Measurements from ENCODE around the gene HELLS.
A peak's percentile ranks its signal among the peaks of the same experiment; 100 is the strongest.
"Not testable (repeated sequence)": the region's sequence is repeated elsewhere in the genome, so short reads cannot be mapped to it uniquely, and the experiment has no call there.

HELLS gene

DNA sequence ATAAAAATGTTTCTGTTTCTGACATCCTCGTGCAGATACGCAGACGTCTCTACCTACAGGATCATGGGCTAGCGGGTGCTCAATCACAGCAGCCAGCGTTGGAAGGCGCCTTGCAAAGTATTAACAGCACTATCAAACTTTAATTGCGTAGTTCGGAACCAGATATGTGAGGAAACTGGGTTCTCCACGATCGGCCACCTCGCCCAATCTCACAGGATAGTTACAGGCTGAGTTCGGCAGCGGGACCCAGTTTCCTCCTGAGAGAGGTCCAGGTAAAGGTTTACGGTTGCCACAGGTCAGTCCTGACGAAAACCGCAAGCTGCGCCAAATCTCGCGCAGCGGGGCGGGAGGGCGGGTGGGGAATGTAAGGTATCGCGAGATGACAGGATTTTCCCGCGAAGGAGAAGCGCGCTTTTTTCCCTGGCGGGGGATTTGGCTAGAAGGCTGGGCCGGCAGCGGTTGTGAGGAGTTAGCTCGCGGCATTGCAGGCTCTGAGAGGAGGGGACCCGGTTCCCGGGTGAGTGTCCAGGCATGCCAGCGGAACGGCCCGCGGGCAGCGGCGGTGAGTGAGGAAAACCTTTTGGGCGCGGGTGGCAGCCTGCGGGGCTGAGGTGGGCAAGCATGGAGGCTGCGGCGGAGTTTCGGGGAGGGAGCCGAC lies at the start of gene HELLS:
Gene HELLS, plus strand, starts transcription at position 398 of the 658 bp plus-strand sequence. Its CDS starts 134 bp downstream, at position 532.
- DNase-seq: peak; percentile 77

DNA sequence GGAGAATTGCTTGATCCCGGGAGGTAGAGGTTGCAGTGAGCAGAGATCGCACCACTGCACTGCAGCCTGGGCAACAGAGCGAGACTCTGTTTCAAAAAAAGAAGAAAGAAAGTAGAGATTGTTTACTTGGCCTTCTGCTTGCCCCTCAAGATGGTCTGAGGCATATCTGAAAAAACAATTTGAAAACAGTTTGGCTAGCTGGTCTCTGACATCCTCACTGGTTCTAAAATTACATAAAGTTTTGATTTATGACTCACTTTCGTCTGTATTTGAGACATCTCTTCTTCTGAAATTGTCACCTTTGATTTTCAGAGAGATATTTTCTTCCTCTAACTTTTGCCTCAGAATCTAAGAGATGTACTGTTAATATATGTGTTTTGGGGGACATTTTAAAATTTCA lies 49.6 kb upstream of the HELLS start:
- no peak for DNase-seq

DNA sequence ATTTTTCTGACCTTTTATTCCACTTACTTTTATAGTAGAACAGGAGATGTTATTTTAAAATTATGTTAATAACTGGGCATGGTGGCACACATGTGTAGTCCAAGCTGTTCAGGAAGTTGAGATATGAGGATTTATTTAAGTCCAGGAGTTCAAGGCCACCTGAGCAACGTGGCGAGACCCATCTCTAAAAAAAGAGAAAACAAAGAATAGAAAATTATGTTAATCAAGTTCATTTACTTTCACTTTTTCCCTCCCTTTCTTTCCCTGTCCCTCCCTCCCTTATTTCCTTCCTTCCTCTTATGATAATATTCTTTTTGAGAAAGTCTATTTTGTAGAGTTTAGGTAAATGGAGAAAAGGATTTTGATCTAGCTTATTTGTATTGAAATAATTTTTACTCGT lies 48.9 kb upstream of the HELLS start:
- DNase-seq: no peak

DNA sequence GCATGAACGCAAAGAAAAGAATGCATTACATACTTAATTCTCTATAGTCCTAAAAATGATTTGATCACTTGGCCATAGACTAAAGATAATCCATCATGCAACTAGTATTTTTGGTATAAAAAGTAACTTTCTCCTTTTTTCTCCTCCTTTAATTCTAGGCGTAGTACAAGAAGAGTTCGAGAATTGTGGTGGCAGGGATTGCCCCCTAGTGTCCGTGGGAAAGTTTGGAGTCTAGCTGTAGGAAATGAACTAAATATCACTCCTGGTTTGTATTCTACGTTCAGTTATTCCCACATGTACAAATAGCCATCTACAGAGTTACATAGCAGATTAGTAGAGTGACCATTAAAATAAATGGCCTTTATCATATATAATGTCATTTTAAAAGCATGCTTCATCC lies 45.5 kb upstream of the HELLS start:
- DNase-seq: no peak

DNA sequence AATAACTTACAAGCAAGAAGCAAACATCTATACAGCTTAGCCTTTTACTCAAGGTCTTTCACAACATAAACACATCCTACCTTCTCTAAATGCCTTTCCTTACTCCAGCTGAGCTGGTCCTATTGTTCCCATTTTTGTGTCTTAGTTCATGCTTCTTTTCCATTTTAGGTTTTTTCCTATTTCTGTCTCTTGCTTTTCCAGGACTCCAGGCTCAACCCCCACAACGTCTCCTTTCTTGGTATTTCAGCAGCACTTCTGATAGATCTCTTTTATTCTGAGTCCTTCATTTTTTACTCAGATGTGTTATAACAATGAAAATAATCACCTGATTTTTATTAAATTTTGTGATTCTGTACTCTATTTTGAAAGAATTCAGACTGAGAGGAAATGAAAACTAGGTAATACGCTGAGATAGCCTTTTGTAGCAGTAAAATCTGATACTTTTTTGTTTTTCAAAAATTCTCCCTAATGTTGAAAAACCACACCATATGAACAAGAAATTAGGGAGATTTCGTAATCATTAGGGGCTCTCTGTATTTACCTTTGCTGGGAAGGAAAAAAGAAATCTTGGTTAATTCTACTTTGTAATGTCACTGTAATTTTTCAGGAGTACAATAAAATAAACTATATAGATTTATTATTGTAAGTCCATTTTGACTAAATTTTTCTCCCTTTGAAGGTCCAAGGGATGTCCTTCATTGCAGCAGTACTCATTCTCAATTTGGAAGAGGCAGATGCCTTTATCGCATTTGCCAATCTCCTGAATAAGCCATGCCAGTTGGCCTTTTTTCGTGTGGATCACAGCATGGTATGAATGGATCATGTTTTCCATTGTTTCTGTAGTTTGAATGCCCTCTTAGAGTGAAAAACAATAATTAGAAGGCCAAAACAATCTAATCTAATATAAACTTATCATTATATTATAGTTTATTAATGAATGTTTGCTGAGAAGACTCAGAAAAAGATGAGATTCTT lies 24.0 kb upstream of the HELLS start:
- DNase-seq: no peak

DNA sequence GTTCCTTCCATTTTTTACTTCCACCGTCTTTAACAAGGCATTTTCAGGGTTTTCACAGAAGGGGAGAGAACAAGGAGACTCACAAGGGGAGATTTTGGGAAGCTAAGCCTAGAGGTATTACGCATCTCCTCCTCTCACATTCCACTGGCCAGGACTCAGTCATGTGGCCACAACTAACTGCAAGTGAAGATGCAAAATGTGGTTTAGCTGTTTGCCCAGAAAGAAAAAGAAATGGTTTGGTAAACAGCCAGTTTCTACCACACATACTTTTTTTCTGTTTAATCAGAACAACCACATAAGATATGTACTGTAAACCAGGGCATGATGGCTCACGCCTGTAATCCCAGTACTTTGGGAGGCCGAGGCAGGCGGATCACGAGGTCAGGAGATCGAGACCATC lies 21.4 kb upstream of the HELLS start:
- DNase-seq: no peak

DNA sequence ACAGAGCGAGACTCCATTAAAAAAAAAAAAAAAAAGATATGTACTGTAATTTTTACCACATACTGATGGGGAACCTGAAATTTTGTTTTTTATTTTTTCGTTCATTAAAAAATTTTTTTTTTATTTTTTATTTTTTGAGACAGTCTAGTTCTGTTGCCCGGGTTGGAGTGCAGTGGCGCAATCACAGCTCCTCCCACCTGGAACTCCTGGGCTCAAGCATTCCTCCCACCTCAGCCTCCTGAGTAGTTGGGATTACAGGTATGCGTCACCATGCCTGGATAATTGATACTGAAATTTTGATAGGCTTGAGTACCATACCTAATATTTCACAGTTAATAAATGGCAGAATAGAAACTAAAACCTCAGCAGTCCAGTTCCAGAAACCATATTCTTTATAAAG lies 20.9 kb upstream of the HELLS start:
- no peak for DNase-seq

DNA sequence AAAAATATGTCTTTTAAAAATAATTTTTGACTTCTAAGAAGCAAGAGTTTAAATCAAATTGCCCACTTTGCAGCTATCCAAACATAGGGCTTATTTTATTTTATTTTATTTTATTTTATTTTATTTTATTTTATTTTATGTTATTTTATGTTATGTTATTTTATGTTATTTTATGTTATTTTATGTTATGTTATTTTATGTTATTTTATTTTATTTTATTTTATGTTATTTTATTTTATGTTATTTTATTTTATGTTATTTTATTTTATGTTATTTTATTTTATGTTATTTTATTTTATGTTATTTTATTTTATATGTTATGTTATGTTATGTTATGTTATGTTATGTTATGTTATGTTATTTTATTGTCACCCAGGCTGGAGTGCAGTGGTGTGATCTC lies 14.0 kb upstream of the HELLS start:
- DNase-seq: not testable (repeated sequence)

DNA sequence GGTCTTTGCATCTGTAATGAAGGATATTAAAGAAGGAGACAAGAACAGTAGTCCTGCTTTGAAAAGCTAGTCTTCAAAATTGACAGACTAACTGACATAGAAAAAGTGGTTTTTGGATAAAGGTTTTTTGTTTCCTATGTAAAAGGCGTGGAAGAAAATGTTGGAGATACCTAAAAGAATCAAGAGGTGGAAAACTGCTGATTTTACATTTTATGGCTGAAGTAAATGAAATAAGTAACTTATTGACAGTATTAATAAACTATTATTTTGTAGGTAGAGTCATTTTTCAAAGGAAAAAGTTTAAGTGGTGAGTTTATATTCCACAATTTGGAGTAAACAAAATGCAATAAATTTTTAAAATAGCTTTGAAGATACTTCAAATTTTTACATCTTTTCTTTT lies 12.6 kb upstream of the HELLS start:
- DNase-seq: no peak

DNA sequence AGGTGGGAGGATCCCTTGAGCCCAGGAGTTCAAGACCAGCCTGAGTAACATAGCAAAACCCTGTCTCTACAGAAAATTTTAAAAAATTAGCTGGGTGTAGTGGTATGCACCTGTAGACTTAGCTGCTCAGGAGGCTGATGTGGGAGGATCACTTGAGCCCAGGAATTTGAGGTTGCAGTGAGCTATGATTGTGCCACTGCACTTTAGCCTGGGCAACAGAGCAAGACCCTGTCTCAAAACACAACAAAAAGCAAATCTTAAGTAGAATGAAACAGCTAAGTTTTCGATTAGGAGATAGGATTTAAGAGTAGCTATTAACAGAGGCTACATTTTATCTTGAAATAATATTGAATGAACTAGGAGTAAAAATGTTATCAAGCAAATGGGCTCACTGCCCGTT lies 3.3 kb upstream of the HELLS start:
- not testable (repeated sequence) for DNase-seq

DNA sequence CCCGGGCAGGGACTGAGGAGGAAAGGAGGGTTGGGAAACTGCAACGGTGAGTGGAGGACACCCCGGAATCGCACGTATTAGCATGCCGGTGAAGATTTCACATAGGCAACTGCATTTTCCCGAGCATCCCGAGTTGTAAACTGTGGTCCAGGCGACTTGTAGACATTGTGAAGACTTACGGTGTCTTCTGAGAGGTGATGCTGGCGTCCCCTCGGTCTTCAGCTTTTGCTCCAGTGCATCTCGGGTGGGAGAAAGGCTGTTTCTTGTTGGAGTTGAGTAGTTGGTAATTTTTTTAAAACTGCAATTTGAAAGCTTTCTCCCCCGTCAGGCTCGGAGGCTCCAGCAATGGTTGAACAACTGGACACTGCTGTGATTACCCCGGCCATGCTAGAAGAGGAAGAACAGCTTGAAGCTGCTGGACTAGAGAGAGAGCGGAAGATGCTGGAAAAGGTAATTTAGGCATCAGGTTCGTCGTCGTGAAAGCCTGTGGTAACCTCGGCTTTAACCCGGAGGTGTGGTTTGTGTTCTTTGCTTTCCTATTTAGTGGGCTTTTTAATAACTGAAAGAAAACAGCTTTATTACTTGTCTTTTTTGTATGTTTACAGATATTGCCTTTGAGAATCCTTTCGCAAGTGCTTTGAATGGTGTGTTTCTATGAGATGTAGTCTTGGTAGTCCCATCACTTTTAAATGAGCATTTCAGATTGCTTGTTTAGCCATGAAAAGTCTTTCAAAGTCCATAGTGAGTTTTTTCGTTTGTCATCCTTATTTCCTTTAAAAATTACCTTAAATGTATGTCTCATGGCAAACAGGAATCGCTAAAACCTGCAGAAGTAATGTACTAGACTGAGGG lies 687 bp downstream of the HELLS start:
- no peak for DNase-seq

DNA sequence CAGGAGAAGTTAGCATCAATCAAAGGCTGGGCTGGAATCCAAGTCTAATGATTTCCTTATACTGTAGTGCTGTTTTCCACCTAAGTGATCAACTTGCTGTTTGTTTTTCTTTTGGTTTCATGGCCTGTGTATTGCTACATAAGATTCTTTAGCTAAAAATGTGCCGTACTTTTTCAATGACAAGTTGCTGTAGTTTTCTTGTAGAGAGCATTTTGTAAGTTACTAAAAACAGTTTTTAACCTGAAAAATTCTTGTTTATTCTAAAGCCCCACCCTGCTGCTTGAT lies 1.3 kb downstream of the HELLS start:
- peak; percentile 6 for DNase-seq

DNA sequence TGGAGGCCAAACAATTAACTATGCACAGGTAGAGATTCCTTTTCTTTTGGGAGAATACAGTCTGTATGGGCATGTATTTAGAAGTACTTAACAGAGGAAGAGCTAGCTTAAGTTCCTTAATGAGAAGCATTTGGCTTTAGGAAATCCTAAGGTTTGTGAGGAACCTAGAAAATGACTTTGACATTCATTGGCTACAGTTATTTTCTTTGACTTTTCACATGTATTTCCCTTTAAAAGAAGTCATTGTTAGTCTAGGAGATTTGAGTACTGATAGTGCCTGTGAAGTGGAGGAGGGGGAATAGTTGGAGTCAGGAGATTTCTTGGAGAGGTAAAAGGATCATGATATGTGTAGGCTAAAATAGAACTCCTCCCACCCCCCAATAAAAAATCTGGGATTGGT lies 3.6 kb downstream of the HELLS start:
- no peak for DNase-seq

DNA sequence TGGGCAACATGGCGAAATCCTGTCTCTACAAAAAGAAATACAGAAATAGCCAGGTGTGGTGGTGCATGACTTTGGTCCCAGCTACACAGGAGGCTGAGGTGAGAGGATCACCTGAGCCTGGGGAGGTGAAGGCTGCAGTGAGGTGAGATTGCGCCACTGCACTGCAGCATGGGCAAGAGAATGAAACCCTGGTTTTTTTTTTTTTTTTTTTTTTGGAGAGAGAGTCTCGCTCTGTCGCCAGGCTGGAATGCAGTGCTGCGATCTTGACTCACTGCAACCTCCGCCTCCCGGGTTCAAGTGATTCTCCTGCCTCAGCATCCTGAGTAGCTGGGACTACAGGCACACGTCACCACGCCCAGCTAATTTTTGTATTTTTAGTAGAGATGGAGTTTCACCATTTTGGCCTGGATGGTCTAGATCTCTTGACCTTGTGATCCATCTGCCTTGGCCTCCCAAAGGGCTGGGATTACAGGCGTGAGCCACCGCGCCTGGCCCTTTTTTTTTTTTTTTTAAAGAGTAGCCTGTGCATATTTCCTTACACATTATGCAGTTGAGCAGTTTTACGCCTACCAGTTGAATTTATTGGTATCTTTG lies 22.2 kb downstream of the HELLS start:
- not testable (repeated sequence) for DNase-seq

DNA sequence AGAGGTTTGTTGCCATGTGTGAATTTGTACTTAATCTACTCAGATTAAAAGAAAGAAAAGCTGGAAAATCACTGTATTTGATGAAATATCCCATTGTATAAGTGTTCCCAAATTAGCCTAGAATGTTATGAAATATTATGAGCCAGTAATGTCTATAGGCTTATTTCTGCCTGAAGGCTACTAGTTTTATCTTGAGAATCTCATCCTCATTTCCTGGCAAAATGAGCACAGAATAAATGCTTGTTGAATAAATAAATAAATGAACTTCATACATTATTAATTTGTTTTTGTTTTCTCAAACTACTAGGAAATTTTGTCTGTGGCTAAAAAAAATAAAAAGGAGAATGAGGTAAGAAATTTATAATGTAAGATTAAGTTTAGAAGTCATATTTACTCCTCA lies 25.5 kb downstream of the HELLS start:
- DNase-seq: no peak

DNA sequence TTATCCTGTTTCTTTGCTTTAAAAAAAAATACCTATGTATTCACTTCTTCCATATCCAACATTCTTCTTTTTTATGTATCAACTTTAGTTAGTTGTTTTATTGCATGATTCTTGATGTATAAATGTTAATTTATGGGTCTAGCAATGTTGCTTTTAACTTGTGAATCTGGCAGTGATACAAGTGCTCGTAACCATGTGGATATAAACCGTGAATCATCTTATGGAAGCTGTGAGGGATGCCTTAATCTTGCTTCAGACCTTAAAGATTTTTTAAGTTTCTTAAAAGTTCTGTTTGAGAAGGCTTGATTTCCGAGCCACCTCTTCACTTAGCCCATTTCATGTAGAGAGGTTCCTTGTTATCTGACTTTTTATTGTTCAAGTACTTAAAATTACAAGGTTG lies 25.9 kb downstream of the HELLS start:
- DNase-seq: no peak

DNA sequence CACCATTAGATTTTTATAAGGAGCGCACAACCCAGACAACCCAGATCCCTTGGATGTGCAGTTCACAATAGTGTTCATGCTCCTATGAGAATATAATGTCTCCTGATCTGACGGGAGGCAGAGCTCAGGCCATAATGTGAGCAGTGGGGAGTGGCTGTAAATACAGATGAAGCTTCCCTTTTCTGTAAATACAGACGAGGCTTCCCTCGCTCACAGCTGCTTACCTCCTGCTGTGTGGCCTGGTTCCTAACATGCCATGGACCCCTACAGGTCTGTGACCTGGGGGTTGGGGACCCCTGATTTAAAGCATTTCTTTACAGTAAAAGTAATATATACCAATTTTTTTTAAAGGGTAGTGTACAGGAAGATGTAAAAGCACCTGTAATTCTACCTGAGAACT lies 33.2 kb downstream of the HELLS start:
- no peak for DNase-seq

DNA sequence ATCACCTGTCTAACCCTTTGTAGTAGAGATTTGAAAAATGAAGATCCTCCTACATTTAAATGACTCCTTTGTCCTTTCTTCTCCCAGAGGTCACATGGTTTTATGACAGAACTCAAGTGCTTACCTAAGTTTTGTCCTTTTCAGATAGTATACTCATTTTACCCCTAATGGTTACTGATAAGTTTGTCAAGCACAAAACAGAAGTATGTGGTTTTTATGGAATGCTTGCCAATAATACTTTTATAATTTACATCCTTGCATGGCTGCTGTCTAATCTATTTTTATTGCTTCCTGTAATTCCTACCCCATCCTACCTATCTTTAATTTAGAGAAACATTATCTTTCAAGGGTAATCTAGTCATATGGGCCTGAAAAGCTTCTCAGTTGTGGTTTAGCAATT lies 37.5 kb downstream of the HELLS start:
- DNase-seq: no peak

DNA sequence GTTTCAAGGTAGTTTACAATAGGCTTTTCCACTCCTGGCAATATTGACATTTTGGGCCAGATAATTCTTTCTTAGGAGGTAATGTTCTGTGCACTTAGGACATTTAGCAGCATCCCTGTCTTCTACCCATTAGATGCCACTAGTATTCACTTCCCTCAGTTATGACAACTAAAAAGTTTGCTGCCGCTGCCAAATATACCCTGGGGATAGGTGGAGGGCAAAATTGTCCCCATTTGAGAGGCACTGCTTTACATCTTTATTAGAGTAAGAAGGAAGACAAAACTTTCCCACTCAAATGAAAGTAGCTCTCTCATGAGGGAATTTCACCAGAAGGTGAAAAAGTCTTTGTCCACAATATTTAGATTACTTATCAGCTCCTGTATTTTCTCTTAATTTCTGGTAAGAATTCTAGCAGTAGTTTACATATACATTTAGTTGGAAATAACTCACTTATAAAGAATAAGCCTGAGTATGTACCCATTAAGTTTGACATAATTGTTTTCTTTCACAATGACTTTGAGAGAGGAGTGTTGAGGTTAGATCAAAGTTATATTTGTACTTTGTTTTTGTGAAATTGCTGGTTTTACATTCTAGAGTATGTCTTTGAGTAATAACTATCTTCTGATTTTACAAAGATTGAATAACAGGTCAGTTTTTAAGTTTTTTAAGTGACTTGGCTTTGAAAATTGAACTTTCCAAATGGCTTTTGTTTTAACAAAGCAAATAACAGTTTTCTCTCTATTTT lies 46.0 kb downstream of the HELLS start:
- no peak for DNase-seq

DNA sequence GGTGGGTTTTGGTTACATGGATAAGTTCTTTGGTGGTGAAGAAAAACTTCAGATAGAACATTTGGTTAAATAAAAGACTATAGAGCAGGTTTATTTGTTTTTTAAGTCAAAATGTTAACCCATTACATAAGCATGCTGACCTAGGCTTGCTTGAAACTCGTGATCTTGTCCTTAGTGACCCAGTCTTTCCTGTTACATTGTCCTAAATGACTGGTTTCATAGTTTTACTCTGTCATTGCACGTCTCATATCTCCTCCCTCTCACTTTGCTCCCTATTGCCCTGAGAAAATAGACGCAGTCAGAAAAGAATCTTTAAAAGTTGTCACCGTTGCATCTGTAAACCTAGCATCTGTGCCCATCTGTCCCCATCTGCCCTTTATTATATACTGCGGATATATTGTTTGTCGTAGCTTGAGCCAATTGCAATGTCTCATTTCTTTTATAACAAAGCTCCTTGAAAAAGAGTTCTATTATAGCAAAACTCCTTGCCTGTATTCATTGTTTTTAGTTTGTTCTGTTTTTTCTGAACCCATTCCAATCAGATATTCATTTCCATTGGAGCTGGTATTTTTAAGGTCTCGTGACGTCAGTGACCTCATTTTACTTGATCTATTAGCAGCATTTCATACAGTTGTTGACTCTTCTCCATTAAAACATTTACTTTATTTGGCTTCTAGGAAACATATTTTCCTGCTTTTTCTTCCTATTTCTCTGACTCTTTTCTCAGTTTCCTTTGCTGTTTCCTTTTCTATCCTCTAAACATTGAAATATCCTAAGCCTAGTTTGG lies 57.3 kb downstream of the HELLS start:
- DNase-seq: no peak

DNA sequence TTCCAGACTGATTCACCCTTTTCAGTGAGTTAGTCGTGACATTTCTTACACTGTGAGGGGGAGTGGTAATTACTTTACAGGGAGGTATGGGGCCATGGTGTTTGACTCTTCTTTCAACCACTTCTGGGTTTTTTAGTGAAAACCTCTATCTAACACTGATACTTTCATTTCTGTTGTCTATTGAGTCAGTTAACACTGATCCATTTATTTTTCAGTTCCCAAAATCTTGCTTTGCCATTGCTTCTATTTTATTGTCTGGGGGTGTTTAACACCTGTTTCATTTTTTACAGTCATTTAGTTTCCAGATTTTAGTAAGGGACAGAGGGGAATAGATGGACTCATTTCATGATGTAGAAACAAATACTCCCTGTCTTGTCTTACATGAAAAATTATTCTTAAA lies 61.5 kb downstream of the HELLS start:
- DNase-seq: no peak

DNA sequence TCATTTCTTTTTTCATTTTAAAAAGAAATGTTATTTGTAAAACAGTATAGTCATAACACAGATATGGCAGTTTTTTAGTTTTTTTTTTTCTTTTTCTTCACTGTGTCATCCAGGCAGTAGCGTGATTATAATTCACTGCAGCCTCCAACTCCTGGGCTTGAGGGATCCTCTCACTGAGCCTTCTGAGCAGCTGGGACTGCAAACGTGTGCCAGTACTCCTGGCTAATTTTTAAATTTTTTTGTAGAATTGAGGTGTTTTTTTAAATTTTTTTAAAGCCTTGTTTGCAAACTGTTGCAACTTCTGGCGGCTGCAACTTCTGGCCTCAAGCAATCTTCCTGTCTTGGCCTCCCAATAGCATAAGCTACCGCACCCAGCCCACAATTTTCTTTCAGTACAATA lies 63.0 kb downstream of the HELLS start:
- no peak for DNase-seq

Measured in inflammatory macrophage treated with lipopolysaccharide for 4 hours (primary cell).